Mesenchymal stem cell (in vitro differentiated cells and primary cell): ENCODE measurements around the gene TNFAIP1.

ENCODE experiments used
- DNase-seq: peaks from one replicate; pipeline ENCODE4 v3.0.0-alpha.2; 2013
- H2AFZ ChIP-seq: one replicate; pipeline ENCODE4 v1.6.1; 2013; ENCODE audit warnings: low read depth, mild to moderate bottlenecking, control low read depth, inconsistent platforms, low read length, moderate library complexity
- H2AK5ac ChIP-seq: 2 replicates; pipeline ENCODE4 v1.6.1; 2013; ENCODE audit warnings: low read length, moderate library complexity, mild to moderate bottlenecking, inconsistent platforms; ENCODE audit not compliant: severe bottlenecking
- H2BK120ac ChIP-seq: one replicate; pipeline ENCODE4 v1.6.1; 2013; ENCODE audit warnings: low read depth, mild to moderate bottlenecking, inconsistent platforms, low read length, moderate library complexity
- H2BK12ac ChIP-seq, 2 experiments: one replicate each; pipeline ENCODE4 v1.6.1; 2013; ENCODE audit warnings: inconsistent platforms in 2 of 2, low read length in 2 of 2, mild to moderate bottlenecking in 2 of 2, moderate library complexity in 2 of 2, control low read depth in 1 of 2
- H2BK15ac ChIP-seq: one replicate; pipeline ENCODE4 v1.6.1; 2013; ENCODE audit warnings: mild to moderate bottlenecking, low read depth, inconsistent platforms; ENCODE audit not compliant: poor library complexity, severe bottlenecking
- H2BK5ac ChIP-seq: 2 replicates; pipeline ENCODE4 v1.6.1; 2013; ENCODE audit warnings: low read depth, mild to moderate bottlenecking, low read length, control low read depth, inconsistent platforms; ENCODE audit not compliant: poor library complexity, severe bottlenecking
- H3K14ac ChIP-seq, 2 experiments: one replicate each; pipeline ENCODE4 v1.6.1; 2013; ENCODE audit warnings: inconsistent platforms in 2 of 2, low read length in 2 of 2, control low read depth in 1 of 2, mild to moderate bottlenecking in 1 of 2, moderate library complexity in 1 of 2
- H3K18ac ChIP-seq, 2 experiments: one replicate each; pipeline ENCODE4 v1.6.1; 2013; ENCODE audit warnings: inconsistent platforms in 2 of 2, low read length in 2 of 2, control low read depth in 1 of 2, low read depth in 1 of 2, mild to moderate bottlenecking in 1 of 2
- H3K23ac ChIP-seq, 2 experiments: one replicate each; pipeline ENCODE4 v1.6.1; 2013; ENCODE audit warnings: inconsistent platforms in 2 of 2, low read length in 2 of 2, mild to moderate bottlenecking in 2 of 2, moderate library complexity in 2 of 2, control low read depth in 1 of 2
- H3K27ac ChIP-seq: 2 replicates; pipeline ENCODE4 v1.5.1; 2013; ENCODE audit warnings: mild to moderate bottlenecking, moderate library complexity, low read length, control low read depth, inconsistent platforms; ENCODE audit not compliant: poor library complexity, severe bottlenecking
- H3K27me3 ChIP-seq, 2 experiments: 2 replicates each; pipeline versions ENCODE4 v1.6.1 to v1.7.0; 2013; ENCODE audit warnings: low read length in 2 of 2, mild to moderate bottlenecking in 2 of 2, moderate library complexity in 2 of 2, control low read depth in 1 of 2, inconsistent platforms in 1 of 2; ENCODE audit not compliant: control insufficient read depth in 1 of 2, insufficient read depth in 1 of 2
- H3K36me3 ChIP-seq, 2 experiments: 2 replicates each; pipeline versions ENCODE4 v1.6.1 to v1.7.0; 2013; ENCODE audit warnings: low read length in 2 of 2, control low read depth in 1 of 2, inconsistent platforms in 1 of 2, low read depth in 1 of 2, mild to moderate bottlenecking in 1 of 2; ENCODE audit not compliant: insufficient read depth in 2 of 2, control insufficient read depth in 1 of 2
- H3K4ac ChIP-seq, 2 experiments: one replicate each; pipeline ENCODE4 v1.6.1; 2013; ENCODE audit warnings: inconsistent platforms in 2 of 2, low read length in 2 of 2, mild to moderate bottlenecking in 2 of 2, moderate library complexity in 2 of 2, control low read depth in 1 of 2, low read depth in 1 of 2
- H3K4me1 ChIP-seq: 2 replicates; pipeline ENCODE4 v1.6.1; 2013; ENCODE audit warnings: low read depth, low read length, control low read depth; ENCODE audit not compliant: control insufficient read depth, insufficient read depth
- H3K4me2 ChIP-seq: 2 replicates; pipeline ENCODE4 v1.6.1; 2013; ENCODE audit warnings: low read length, mild to moderate bottlenecking, inconsistent platforms; ENCODE audit not compliant: poor library complexity, severe bottlenecking
- H3K4me3 ChIP-seq, 2 experiments: 2 replicates each; pipeline versions ENCODE4 v1.5.1 to v1.7.0; 2013; ENCODE audit warnings: low read length in 2 of 2, mild to moderate bottlenecking in 2 of 2, control low read depth in 1 of 2, low read depth in 1 of 2; ENCODE audit not compliant: insufficient read depth in 1 of 2
- H3K79me1 ChIP-seq: replicated peaks from 2 replicates; pipeline ENCODE4 v1.6.1; 2013; ENCODE audit warnings: mild to moderate bottlenecking, control low read depth, low read length, inconsistent platforms; ENCODE audit not compliant: poor library complexity, severe bottlenecking
- H3K9ac ChIP-seq: 2 replicates; pipeline ENCODE4 v1.7.0; 2013; ENCODE audit warnings: mild to moderate bottlenecking, low read length, moderate library complexity
- H3K9me3 ChIP-seq: 2 replicates; pipeline ENCODE4 v1.7.0; 2013; ENCODE audit warnings: mild to moderate bottlenecking, low read length; ENCODE audit not compliant: control insufficient read depth
- H4K8ac ChIP-seq: one replicate; pipeline ENCODE4 v1.6.1; 2013; ENCODE audit warnings: inconsistent platforms, mild to moderate bottlenecking, low read length, moderate library complexity
- H4K91ac ChIP-seq: one replicate; pipeline ENCODE4 v1.6.1; 2013; ENCODE audit warnings: mild to moderate bottlenecking, low read length, inconsistent platforms
- WGBS: methylation state at CpG from one replicate; pipeline ENCODE4 v1.1.7; 2013; ENCODE audit warnings: mixed read lengths; 5-methylcytosine and 5-hydroxymethylcytosine counted together

Gene TNFAIP1

DNA sequence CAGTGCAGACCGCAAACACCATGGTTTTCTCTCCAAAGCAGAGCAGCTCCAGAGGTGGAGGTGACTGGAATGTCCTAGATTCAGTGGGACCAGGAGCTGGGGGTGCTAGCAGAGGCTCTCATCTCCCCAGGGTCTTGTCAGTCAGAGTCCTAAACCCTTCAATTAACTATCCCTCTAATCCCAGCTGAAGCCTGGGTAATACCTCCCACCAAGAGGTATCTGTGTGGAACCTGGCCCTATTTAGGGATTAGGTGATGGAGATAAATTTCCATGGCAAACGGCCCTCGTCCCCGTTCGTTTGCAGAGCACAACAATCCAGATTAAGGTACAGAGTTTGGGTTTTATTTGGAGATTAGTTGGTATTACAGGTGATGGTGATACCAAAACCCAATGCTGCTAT is 27.6 kb downstream of the TNFAIP1 start:
- Histone ChIP-seq H3K18ac (no peak overlapping the region), H2AK5ac (no peak overlapping the region), H4K91ac (no peak overlapping the region), H3K27me3 (no peaks in the 10 kb centered on the region), H3K9ac (no peak overlapping the region), H2BK5ac (no peak overlapping the region), H3K4me1 (peaks cover under 1% of the 10 kb centered on the region), H3K36me3 (peaks cover 61% of the 10 kb centered on the region in 2 experiments), H2AFZ (no peak overlapping the region), H2BK120ac (no peak overlapping the region), H2BK12ac (no peak overlapping the region), H3K14ac (no peak overlapping the region), H2BK15ac (no peak overlapping the region), H3K4me3 (no peak overlapping the region), H3K4me2 (no peak overlapping the region), H3K23ac (no peak overlapping the region), H3K9me3 (no peaks in the 10 kb centered on the region), H4K8ac (no peak overlapping the region), H3K79me1 (peaks cover 32% of the 10 kb centered on the region), H3K4ac (no peak overlapping the region), H3K27ac (no peak overlapping the region)
- 95% methylated on average over 4 of the region's 5 CpGs for WGBS
- DNase-seq: no peak

DNA sequence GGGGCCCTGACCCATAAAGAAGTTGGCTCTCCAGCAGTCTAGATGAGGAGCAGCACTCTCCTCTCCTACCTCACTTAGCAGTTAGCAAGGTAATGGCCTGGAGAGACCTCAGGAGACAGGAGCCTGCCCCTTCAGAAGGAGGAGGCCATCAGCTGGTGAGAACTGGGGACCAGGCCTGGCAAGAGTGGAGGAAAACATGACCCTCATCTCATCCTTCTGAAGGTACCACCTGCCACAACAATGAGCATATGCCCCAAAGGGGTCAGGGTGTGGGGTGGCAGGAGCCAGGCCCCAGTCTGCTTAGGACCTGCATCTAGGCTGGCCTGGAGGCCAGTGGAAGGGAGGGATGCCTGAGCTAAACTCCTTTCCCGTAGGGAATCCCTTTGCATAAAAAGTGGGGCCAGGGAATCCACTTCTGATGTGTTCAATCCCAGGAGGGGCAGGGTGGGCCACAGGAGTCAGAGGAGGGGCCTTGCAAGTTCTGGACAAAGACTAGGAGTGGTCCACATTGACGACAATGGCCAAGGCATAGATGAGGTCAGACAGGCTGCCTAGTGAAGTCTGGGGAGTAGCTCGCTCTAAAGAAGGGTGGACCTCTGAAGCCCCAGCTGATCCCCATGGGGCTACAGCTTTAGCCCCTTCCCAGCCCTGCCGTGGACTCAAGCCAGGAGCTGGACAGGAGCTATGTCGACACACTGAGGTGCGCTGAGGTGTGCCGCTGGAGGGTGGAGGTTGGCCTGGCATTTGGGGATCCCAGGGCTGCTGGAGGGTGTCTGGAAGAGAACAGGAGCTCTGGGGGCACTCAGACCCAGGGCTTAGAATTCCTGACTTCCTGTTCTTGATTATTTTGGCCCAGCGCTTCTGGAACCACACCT is 28.5 kb downstream of the TNFAIP1 start:
- Histone ChIP-seq H2BK15ac (no peak overlapping the region), H3K27me3 (no peaks in the 10 kb centered on the region), H3K23ac (no peak overlapping the region), H3K36me3 (peaks cover 58 to 61% of the 10 kb centered on the region in 2 experiments), H3K4me1 (no peaks in the 10 kb centered on the region), H3K27ac (no peak overlapping the region), H2BK120ac (no peak overlapping the region), H3K9ac (no peak overlapping the region), H3K18ac (no peak overlapping the region), H3K79me1 (peaks cover 24% of the 10 kb centered on the region), H2AFZ (no peak overlapping the region), H3K4me3 (no peak overlapping the region), H3K4me2 (no peak overlapping the region), H3K9me3 (no peaks in the 10 kb centered on the region), H4K8ac (no peak overlapping the region), H2AK5ac (no peak overlapping the region), H3K14ac (no peak overlapping the region), H4K91ac (no peak overlapping the region), H2BK12ac (no peak overlapping the region), H3K4ac (no peak overlapping the region), H2BK5ac (no peak overlapping the region)
- DNase-seq: no peak
- WGBS: 98% methylated on average over 8 of the region's 8 CpGs

DNA sequence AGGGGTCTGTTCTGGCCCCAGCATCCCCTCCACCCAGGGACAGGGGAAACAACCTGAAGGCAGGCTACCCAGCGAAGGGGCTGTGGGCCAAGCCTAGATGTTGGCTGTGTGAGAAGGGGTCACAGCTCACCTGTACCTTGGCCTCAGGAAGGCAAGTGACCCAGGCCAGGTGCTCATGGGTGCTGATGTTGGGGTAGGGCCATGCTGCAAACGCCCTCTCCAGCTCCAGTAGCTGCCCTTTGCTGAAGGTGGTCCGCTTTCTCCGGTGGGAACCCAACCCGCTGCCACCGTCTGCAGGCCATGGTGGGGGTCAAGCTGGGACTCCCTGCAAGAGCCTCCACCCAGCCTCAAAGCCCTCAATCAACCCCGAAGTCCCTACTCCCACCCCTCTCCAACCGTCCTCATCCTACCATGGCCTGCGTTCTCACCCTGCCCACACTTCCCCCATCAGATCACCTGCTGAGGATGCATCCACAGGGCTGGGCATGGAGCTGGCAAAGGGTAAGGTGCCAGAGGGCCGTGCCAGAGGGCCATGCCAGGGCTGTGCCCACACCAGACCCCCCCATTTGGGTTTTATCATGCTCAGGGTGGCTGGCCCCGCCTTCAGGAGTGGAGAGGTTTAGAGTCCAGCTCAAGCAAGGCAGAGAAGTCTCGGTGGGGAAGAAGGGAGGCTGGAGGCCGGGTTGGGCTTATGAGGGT is 29.3 kb downstream of the TNFAIP1 start, which contains the start of gene SEBOX:
Gene SEBOX, minus strand, starts transcription at position 535 of the 699 bp plus-strand sequence. Its CDS starts 48 bp downstream, at position 487.
- no peak for DNase-seq
- Histone ChIP-seq H3K23ac (no peak within 1 kb of the TSS), H3K27ac (no peak within 1 kb of the TSS), H4K91ac (no peak within 1 kb of the TSS), H3K18ac (no peak within 1 kb of the TSS), H4K8ac (no peak within 1 kb of the TSS), H3K27me3 (no peaks in the 10 kb centered on the region), H3K14ac (no peak within 1 kb of the TSS), H2BK12ac (no peak within 1 kb of the TSS), H3K9me3 (no peaks in the 10 kb centered on the region), H3K4me3 (no peak within 1 kb of the TSS), H3K79me1 (peaks cover 19% of the 10 kb centered on the region), H3K9ac (no peak within 1 kb of the TSS), H2BK120ac (no peak within 1 kb of the TSS), H2AK5ac (no peak within 1 kb of the TSS), H3K4ac (no peak within 1 kb of the TSS), H3K4me2 (no peak within 1 kb of the TSS), H2AFZ (no peak within 1 kb of the TSS), H3K36me3 (peaks cover 52 to 56% of the 10 kb centered on the region in 2 experiments), H2BK5ac (no peak within 1 kb of the TSS), H3K4me1 (no peaks in the 10 kb centered on the region), H2BK15ac (no peak within 1 kb of the TSS)
- 95% methylated on average over 10 of the region's 13 CpGs for WGBS

DNA sequence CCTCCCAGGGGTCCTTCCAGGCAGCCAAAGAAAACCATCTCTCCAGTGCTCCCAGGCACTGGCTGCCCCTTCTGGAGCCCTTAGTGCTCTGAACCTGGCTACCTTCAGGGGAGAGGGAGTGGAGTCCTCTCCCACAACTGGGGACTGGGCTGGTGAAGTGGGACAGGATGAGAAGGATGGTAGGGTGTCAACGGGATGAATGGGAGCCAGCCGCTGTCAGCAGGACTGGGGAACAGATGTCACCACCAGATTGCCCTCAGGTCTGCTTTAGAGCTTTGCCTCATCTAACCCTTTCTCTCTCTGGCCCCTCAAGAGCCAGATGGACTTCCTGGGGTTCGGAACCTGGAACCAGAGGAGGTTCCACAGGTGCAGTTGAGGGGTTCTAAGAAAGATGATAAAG is 29.9 kb downstream of the TNFAIP1 start:
- Histone ChIP-seq H2BK15ac (no peak overlapping the region), H3K79me1 (peaks cover 13% of the 10 kb centered on the region), H4K8ac (no peak overlapping the region), H3K36me3 (peaks cover 45 to 49% of the 10 kb centered on the region in 2 experiments), H3K23ac (no peak overlapping the region), H3K4me3 (no peak overlapping the region), H3K27ac (no peak overlapping the region), H3K9me3 (no peaks in the 10 kb centered on the region), H2AFZ (no peak overlapping the region), H3K9ac (no peak overlapping the region), H3K14ac (no peak overlapping the region), H4K91ac (no peak overlapping the region), H3K4me1 (peaks cover 3% of the 10 kb centered on the region), H3K4ac (no peak overlapping the region), H2BK12ac (no peak overlapping the region), H2BK120ac (no peak overlapping the region), H3K18ac (no peak overlapping the region), H3K4me2 (no peak overlapping the region), H3K27me3 (no peaks in the 10 kb centered on the region), H2BK5ac (no peak overlapping the region), H2AK5ac (no peak overlapping the region)
- DNase-seq: no peak
- 100% methylated on average over 2 of the region's 3 CpGs for WGBS
